Cardiac muscle cell (in vitro differentiated cells and primary cell): ENCODE measurements around the gene APC2. TPM values are rescaled to one million over a fixed set of nuclear protein-coding genes. Genes with fewer than 3 reads are reported as not detected.

Experiments used
- DNase-seq, 2 donors: peaks; one replicate each; pipeline versions ENCODE4 v3.0.0 to v3.0.0-alpha.2; 2010 to 2017; ENCODE audit warnings: low read depth in 1 of 2, low spot score in 1 of 2
- H3K27ac ChIP-seq: fragments of 200-600 bp; sonication (generic); 2 replicates; pipeline ENCODE4 v1.5.1; 2016
- H3K27me3 ChIP-seq: fragments of 200-600 bp; sonication (generic); 2 replicates; pipeline ENCODE4 v1.6.0; 2016; ENCODE audit warnings: control low read depth
- H3K36me3 ChIP-seq: fragments of 200-600 bp; sonication (generic); 2 replicates; pipeline ENCODE4 v1.5.1; 2016; ENCODE audit warnings: control low read depth
- H3K4me1 ChIP-seq: fragments of 200-600 bp; sonication (generic); 2 replicates; pipeline ENCODE4 v1.8.1; 2017; ENCODE audit warnings: low read depth, mild to moderate bottlenecking, mixed run types
- H3K4me3 ChIP-seq: fragments of 200-600 bp; sonication (generic); 2 replicates; pipeline ENCODE4 v1.5.1; 2016; ENCODE audit warnings: mild to moderate bottlenecking
- H3K9me3 ChIP-seq: fragments of 200-600 bp; sonication (generic); 2 replicates; pipeline ENCODE4 v1.5.1; 2017; ENCODE audit warnings: low read depth, mild to moderate bottlenecking, control low read depth
- CTCF ChIP-seq: IDR thresholded peaks from 2 replicates; pipeline ENCODE4 v1.5.1; 2012; ENCODE audit warnings: low read depth, mild to moderate bottlenecking, low read length
- polyA plus RNA-seq: library from polyadenylated mRNA; unstranded; fragments of >200 nt; fragmentation: Nextera tagmentation; extraction: Ambion mirVana; gene quantifications from 2 replicates; pipeline ENCODE4 v1.2.1, GENCODE V29; 2016
- total RNA-seq: library from RNA; depleted of rRNA; stranded (reverse); fragments of >200 nt; gene quantifications from 2 replicates; pipeline ENCODE4 v1.2.3, GENCODE V29; 2016

APC2 gene
- total and polyA plus RNA-seq, 2 experiments from 2014 or later: 0.42 to 0.94 TPM

GRCh38 chr19:1422943-1423342 lies 27.0 kb upstream of the APC2 start:
- Histone ChIP-seq H3K27me3 (no peaks in the 10 kb centered on the region), H3K4me3 (no peak overlapping the region), H3K27ac (no peak overlapping the region), H3K9me3 (no peaks in the 10 kb centered on the region), H3K4me1 (no peaks in the 10 kb centered on the region), H3K36me3 (peaks cover 27% of the 10 kb centered on the region)
- no peak for TF ChIP-seq CTCF
- no peak for DNase-seq

GRCh38 chr19:1423436-1424191 lies 26.3 kb upstream of the APC2 start:
- H3K9me3 ChIP-seq: no peaks in the 10 kb centered on the region
- no peak overlapping the region for H3K4me3 ChIP-seq
- H3K4me1 ChIP-seq: no peaks in the 10 kb centered on the region
- H3K27me3 ChIP-seq: no peaks in the 10 kb centered on the region
- DNase-seq: no peak
- peaks cover 31% of the 10 kb centered on the region for H3K36me3 ChIP-seq
- H3K27ac ChIP-seq: no peak overlapping the region
- no peak for TF ChIP-seq CTCF

- Histone ChIP-seq H3K27ac (no peak overlapping the region), H3K4me1 (no peaks in the 10 kb centered on the region), H3K27me3 (no peaks in the 10 kb centered on the region), H3K9me3 (no peaks in the 10 kb centered on the region), H3K36me3 (peaks cover 39% of the 10 kb centered on the region), H3K4me3 (no peak overlapping the region)
- DNase-seq: no peak
- no peak for TF ChIP-seq CTCF
These were observed 25.5 kb upstream of the APC2 start for GRCh38 chr19:1424192-1424955.

- Histone ChIP-seq H3K9me3 (no peaks in the 10 kb centered on the region), H3K27ac (no peak overlapping the region), H3K36me3 (peaks cover 42% of the 10 kb centered on the region), H3K4me1 (no peaks in the 10 kb centered on the region), H3K27me3 (no peaks in the 10 kb centered on the region), H3K4me3 (no peak overlapping the region)
- no peak for TF ChIP-seq CTCF
- peak in 1 of 2 donors; percentile 24 for DNase-seq
These were observed 24.7 kb upstream of the APC2 start for GRCh38 chr19:1425102-1425837.

- Histone ChIP-seq H3K36me3 (peaks cover 38% of the 10 kb centered on the region), H3K27me3 (no peaks in the 10 kb centered on the region)
- DNase-seq: no peak
These were observed 24.0 kb upstream of the APC2 start for GRCh38 chr19:1425902-1426301.

More at GRCh38 chr19:1425902-1426301, 24.0 kb upstream of the APC2 start:
- H3K4me1 ChIP-seq: no peaks in the 10 kb centered on the region
- no peak for TF ChIP-seq CTCF
- no peaks in the 10 kb centered on the region for H3K9me3 ChIP-seq
- H3K4me3 ChIP-seq: no peak overlapping the region
- H3K27ac ChIP-seq: no peak overlapping the region
